MM.1S (cell line): ENCODE measurements around the gene IFI44L.

Source experiments
- CTCF ChIP-seq: fragments of 300-600 bp; sonication (generic); IDR thresholded peaks from 2 replicates; pipeline ENCODE4 v1.5.1; 2016; ENCODE audit warnings: antibody characterized with exemption, low read length, mixed read lengths
- EZH2 ChIP-seq: fragments of 300-600 bp; sonication (generic); optimal IDR thresholded peaks from 2 replicates; pipeline ENCODE3; 2017; ENCODE audit warnings: low read depth, mild to moderate bottlenecking, antibody characterized with exemption, low read length, mixed read lengths
- EZH2phosphoT487 ChIP-seq: fragments of 300-600 bp; sonication (generic); IDR thresholded peaks from 2 replicates; pipeline ENCODE4 v1.6.1; 2018; ENCODE audit warnings: antibody characterized with exemption, low read length

- no peak for TF ChIP-seq EZH2phosphoT487
- no peak for TF ChIP-seq CTCF
- TF ChIP-seq EZH2 = no peak
Measured at GRCh38 chr1:78651241-78651640, 31.0 kb downstream of the IFI44L start.
